IMR-90 (cell line): ENCODE measurements around the gene RNF212. TPM values are rescaled to one million over a fixed set of nuclear protein-coding genes. Genes with fewer than 3 reads are reported as not detected.

ENCODE experiments used
- ATAC-seq: fragments of 200-7000 bp; cut with Tn5 transposase; 2 replicates; pipeline ENCODE4 v1.9.1; 2020; ENCODE audit warnings: low read depth, mild to moderate bottlenecking, moderate library complexity
- BruUV-seq: library from RNA; stranded (reverse); fragments of 400-500 nt; replicated peaks from 2 replicates; lab custom pipeline; 2021; lab: Mats Ljungman, UMichigan
- CTCF ChIA-PET: fragments of 300-600 bp; formaldehyde crosslinking; extraction: SDS; loops from one replicate; lab custom pipeline; 2021; ENCODE audit warnings: antibody characterized with exemption; lab: Yijun Ruan, JAX
- POLR2A ChIA-PET: fragments of 300-600 bp; sonication (Branson Sonifier 250); formaldehyde crosslinking; loops from one replicate; lab custom pipeline; 2022; ENCODE audit warnings: antibody characterized with exemption; ENCODE audit not compliant: unreplicated experiment; lab: Charles Lee
- DNase-seq: peaks from one replicate; pipeline ENCODE4 v3.0.0; 2013
- H2AFZ ChIP-seq: replicated peaks from 2 replicates; pipeline ENCODE3; 2013; ENCODE audit warnings: low read length, mild to moderate bottlenecking; ENCODE audit not compliant: poor library complexity
- H2AK5ac ChIP-seq: 2 replicates; pipeline ENCODE4 v1.6.1; 2013; ENCODE audit warnings: low read depth, low read length, inconsistent platforms
- H2AK9ac ChIP-seq: replicated peaks from 2 replicates; pipeline ENCODE3; 2013; ENCODE audit warnings: mild to moderate bottlenecking, low read depth, low read length, moderate library complexity; ENCODE audit not compliant: poor library complexity
- H2BK120ac ChIP-seq: 2 replicates; pipeline ENCODE4 v1.6.1; 2013; ENCODE audit warnings: low read depth, low read length, inconsistent platforms
- H2BK15ac ChIP-seq: 3 replicates; pipeline ENCODE4 v1.6.1; 2013; ENCODE audit warnings: low read depth, low read length, inconsistent platforms
- H2BK20ac ChIP-seq: 2 replicates; pipeline ENCODE4 v1.6.1; 2013; ENCODE audit warnings: low read depth, mild to moderate bottlenecking, inconsistent platforms, low read length, moderate library complexity
- H2BK5ac ChIP-seq: 2 replicates; pipeline ENCODE4 v1.6.1; 2013; ENCODE audit warnings: mild to moderate bottlenecking, low read depth, low read length, inconsistent platforms; ENCODE audit not compliant: poor library complexity, severe bottlenecking
- H3K14ac ChIP-seq: replicated peaks from 2 replicates; pipeline ENCODE4 v1.6.1; 2013; ENCODE audit warnings: low read depth, low read length, inconsistent platforms
- H3K18ac ChIP-seq: 2 replicates; pipeline ENCODE4 v1.6.1; 2013; ENCODE audit warnings: low read depth, low read length, control low read depth
- H3K23ac ChIP-seq: 2 replicates; pipeline ENCODE4 v1.6.1; 2013; ENCODE audit warnings: low read depth, low read length, inconsistent platforms
- H3K27ac ChIP-seq: 2 replicates; pipeline ENCODE4 v1.5.1; 2013; ENCODE audit warnings: mild to moderate bottlenecking, control low read depth, low read length; ENCODE audit not compliant: insufficient read depth
- H3K27me3 ChIP-seq: 2 replicates; pipeline ENCODE4 v1.6.1; 2013; ENCODE audit warnings: low read length; ENCODE audit not compliant: control insufficient read depth, insufficient read depth
- H3K36me3 ChIP-seq: 2 replicates; pipeline ENCODE4 v1.6.1; 2013; ENCODE audit warnings: low read length, mixed read lengths; ENCODE audit not compliant: control insufficient read depth, insufficient read depth
- H3K4ac ChIP-seq: 2 replicates; pipeline ENCODE4 v1.6.1; 2013; ENCODE audit warnings: low read depth, low read length, inconsistent platforms
- H3K4me1 ChIP-seq: 2 replicates; pipeline ENCODE4 v1.6.1; 2013; ENCODE audit warnings: low read length, mixed read lengths; ENCODE audit not compliant: control insufficient read depth, insufficient read depth
- H3K4me2 ChIP-seq: 2 replicates; pipeline ENCODE4 v1.6.1; 2013; ENCODE audit warnings: low read depth, mild to moderate bottlenecking, control low read depth, low read length, moderate library complexity
- H3K4me3 ChIP-seq: 2 replicates; pipeline ENCODE4 v1.5.1; 2013; ENCODE audit warnings: low read depth, mild to moderate bottlenecking, control low read depth, low read length, moderate library complexity; ENCODE audit not compliant: insufficient read depth
- H3K56ac ChIP-seq: 2 replicates; pipeline ENCODE4 v1.6.1; 2013; ENCODE audit warnings: low read length, inconsistent platforms; ENCODE audit not compliant: insufficient read depth; ENCODE audit errors: extremely low read depth
- H3K79me1 ChIP-seq, 2 experiments: 2 replicates each; pipeline ENCODE4 v1.6.1; 2013; ENCODE audit warnings: low read length in 2 of 2, inconsistent platforms in 1 of 2, low read depth in 1 of 2
- H3K9ac ChIP-seq: 2 replicates; pipeline ENCODE4 v1.6.1; 2013; ENCODE audit warnings: low read depth, low read length, control low read depth
- H3K9me1 ChIP-seq: 2 replicates; pipeline ENCODE4 v1.6.1; 2013; ENCODE audit warnings: low read length, inconsistent platforms; ENCODE audit not compliant: insufficient read depth
- H3K9me3 ChIP-seq: 2 replicates; pipeline ENCODE4 v1.6.1; 2013; ENCODE audit warnings: low read length; ENCODE audit not compliant: control insufficient read depth, insufficient read depth
- H4K20me1 ChIP-seq: 2 replicates; pipeline ENCODE4 v1.6.1; 2013; ENCODE audit warnings: low read length, inconsistent platforms; ENCODE audit not compliant: insufficient read depth
- H4K5ac ChIP-seq: 2 replicates; pipeline ENCODE4 v1.6.1; 2013; ENCODE audit warnings: mild to moderate bottlenecking, low read depth, low read length, control low read depth
- H4K8ac ChIP-seq, 2 experiments: 2 replicates each; pipeline ENCODE4 v1.6.1; 2013; ENCODE audit warnings: low read depth in 2 of 2, low read length in 2 of 2, control low read depth in 1 of 2, inconsistent platforms in 1 of 2
- H4K91ac ChIP-seq: 2 replicates; pipeline ENCODE4 v1.6.1; 2013; ENCODE audit warnings: low read depth, low read length, inconsistent platforms; ENCODE audit not compliant: insufficient read depth
- BHLHE40 ChIP-seq: fragments of 150-350 bp; IDR thresholded peaks from 2 replicates; pipeline ENCODE4 v1.6.1; 2016; ENCODE audit warnings: mild to moderate bottlenecking, low read depth, low read length
- CEBPB ChIP-seq: IDR thresholded peaks from 2 replicates; pipeline ENCODE4 v1.6.1; 2012; ENCODE audit warnings: low read depth, low read length, improper control_type of control experiment
- CHD1 ChIP-seq: IDR thresholded peaks from 2 replicates; pipeline ENCODE4 v1.6.1; 2012; ENCODE audit warnings: low read depth, low read length, improper control_type of control experiment
- CTCF ChIP-seq: conservative IDR thresholded peaks from 2 replicates; pipeline ENCODE4 v1.5.1; 2012; ENCODE audit warnings: mild to moderate bottlenecking, low read depth, low read length, improper control_type of control experiment
- ELK1 ChIP-seq: fragments of 150-350 bp; IDR thresholded peaks from 2 replicates; pipeline ENCODE4 v1.6.1; 2016; ENCODE audit warnings: low read depth, mild to moderate bottlenecking, low read length, moderate library complexity, borderline replicate concordance
- MAZ ChIP-seq: IDR thresholded peaks from 2 replicates; pipeline ENCODE4 v1.6.1; 2012; ENCODE audit warnings: low read depth, mild to moderate bottlenecking, low read length, improper control_type of control experiment, moderate library complexity, borderline replicate concordance
- MXI1 ChIP-seq: IDR thresholded peaks from 2 replicates; pipeline ENCODE4 v1.6.1; 2012; ENCODE audit warnings: low read depth, mild to moderate bottlenecking, low read length, moderate library complexity, borderline replicate concordance
- NFE2L2 ChIP-seq: fragments of 150-350 bp; IDR thresholded peaks from 2 replicates; pipeline ENCODE4 v1.6.1; 2016; ENCODE audit warnings: low read depth, mild to moderate bottlenecking, low read length
- POLR2A ChIP-seq: IDR thresholded peaks from 2 replicates; pipeline ENCODE4 v1.6.1; 2012; ENCODE audit warnings: mild to moderate bottlenecking, low read depth, low read length
- RAD21 ChIP-seq: IDR thresholded peaks from 2 replicates; pipeline ENCODE4 v1.6.1; 2012; ENCODE audit warnings: low read length, improper control_type of control experiment
- RFX5 ChIP-seq: IDR thresholded peaks from 2 replicates; pipeline ENCODE4 v1.8.0; 2012; ENCODE audit warnings: low read depth, mild to moderate bottlenecking, low read length, moderate library complexity
- SMC3 ChIP-seq: fragments of 150-350 bp; IDR thresholded peaks from 2 replicates; pipeline ENCODE4 v1.6.1; 2016; ENCODE audit warnings: low read depth, mild to moderate bottlenecking, antibody characterized with exemption, low read length, moderate library complexity
- USF2 ChIP-seq: fragments of 150-350 bp; IDR thresholded peaks from 2 replicates; pipeline ENCODE4 v1.6.1; 2017; ENCODE audit warnings: mild to moderate bottlenecking, antibody characterized with exemption, low read length, low read depth
- WGBS, 2 experiments: methylation state at CpG; one replicate each; pipeline versions ENCODE4 v1.1.5 to v1.1.7; 2013; ENCODE audit warnings: missing lambda C conversion rate in 2 of 2; ENCODE audit not compliant: insufficient read length in 1 of 2; ENCODE audit errors: extremely low coverage in 2 of 2; 5-methylcytosine and 5-hydroxymethylcytosine counted together
- dilution Hi-C: fragments of 300-500 bp; cut with HindIII; formaldehyde crosslinking; loops from one replicate; pipeline ENCODE4 v1.14.3; 2018; ENCODE audit warnings: low sequenced_read_pairs; ENCODE audit not compliant: unreplicated experiment
- in situ Hi-C: fragments of 300-500 bp; cut with MboI; formaldehyde crosslinking; loops from 3 replicates; pipeline ENCODE4 v1.14.3; 2019; ENCODE audit warnings: low sequenced_read_pairs, inconsistent platforms, mixed read lengths
- intact Hi-C: fragments of 100-400 bp; cut with micrococcal nuclease; formaldehyde crosslinking; loops from 2 replicates; pipeline ENCODE4 v1.10.0; 2022
- polyA plus RNA-seq, 3 experiments: library from polyadenylated mRNA; depleted of rRNA; stranded (reverse); fragments of >200 nt; gene quantifications; 2 replicates each; pipeline ENCODE4 v1.2.3, GENCODE V29; 2012; ENCODE audit warnings: low replicate concordance in 1 of 3
- total RNA-seq: library from RNA; depleted of rRNA; stranded (reverse); fragments of >200 nt; gene quantifications from 2 replicates; pipeline ENCODE4 v1.2.3, GENCODE V29; 2012

RNF212 gene
- total and polyA plus RNA-seq, 2 of the 4 experiments (the other 2 are of a cell fraction), result under 0.01 to 0.51 TPM

GRCh38 chr4:1113311-1114009 lies at the start of gene RNF212 (continued):
- TF ChIP-seq SMC3 (no peak), POLR2A (no peak), MXI1 (no peak)

GRCh38 chr4:1160351-1160750 lies 47.0 kb upstream of the RNF212 start:
- DNase-seq (no peak), ATAC-seq (no peak)
- Histone ChIP-seq H3K27ac (no peak overlapping the region), H3K14ac (no peak overlapping the region), H3K4me3 (no peak overlapping the region), H3K4ac (no peak overlapping the region), H2BK120ac (no peak overlapping the region), H3K4me2 (no peak overlapping the region), H3K9me3 (peaks cover 16% of the 10 kb centered on the region), H3K27me3 (peaks cover 13% of the 10 kb centered on the region), H2AK9ac (no peak overlapping the region), H4K5ac (no peak overlapping the region), H2BK20ac (no peak overlapping the region), H3K36me3 (no peaks in the 10 kb centered on the region), H2AFZ (no peak overlapping the region), H4K91ac (no peak overlapping the region), H3K18ac (no peak overlapping the region), H3K56ac (no peak overlapping the region), H4K8ac (no peak overlapping the region), H2BK15ac (no peak overlapping the region), H3K79me1 (no peaks in the 10 kb centered on the region), H3K4me1 (no peaks in the 10 kb centered on the region), H3K23ac (no peak overlapping the region), H2BK5ac (no peak overlapping the region), H4K20me1 (no peaks in the 10 kb centered on the region), H3K9ac (no peak overlapping the region), H3K9me1 (no peaks in the 10 kb centered on the region), H2AK5ac (no peak overlapping the region)
- ChIA-PET POLR2A (no interaction called here), CTCF (no interaction called here)
- in situ Hi-C loops, result loop anchor here (25.0 kb wide), 1 partner anchor 477 kb away; no protein-coding TSS in a partner anchor
- no TSS peak for BruUV-seq
- WGBS, 2 experiments, result no CpG with 5 or more reads among the region's 1 CpG
- intact Hi-C loops, result no loop called here
- dilution Hi-C loops, result no loop called here
- TF ChIP-seq MAZ (no peak), RFX5 (no peak), NFE2L2 (no peak), CTCF (no peak), CHD1 (no peak), POLR2A (no peak), CEBPB (no peak), SMC3 (no peak), BHLHE40 (no peak), ELK1 (no peak), RAD21 (no peak), USF2 (no peak), MXI1 (no peak)
